IPS DF 6.9 (cell line): ENCODE measurements around the gene SRP14.
"Not testable (repeated sequence)": the region's sequence is repeated elsewhere in the genome, so short reads cannot be mapped to it uniquely, and the experiment has no call there.

ENCODE experiments used
- DNase-seq: peaks from one replicate; pipeline ENCODE4 v3.0.0-alpha.2; 2013; ENCODE audit warnings: low read depth, low spot score
- H3K27ac ChIP-seq: one replicate; pipeline ENCODE4 v1.5.1; 2013; ENCODE audit warnings: low read length, control low read depth
- H3K27me3 ChIP-seq: 2 replicates; pipeline ENCODE4 v1.6.1; 2013; ENCODE audit warnings: mild to moderate bottlenecking, low read length; ENCODE audit not compliant: control insufficient read depth, insufficient read depth
- H3K36me3 ChIP-seq: 2 replicates; pipeline ENCODE4 v1.6.1; 2013; ENCODE audit warnings: low read length; ENCODE audit not compliant: control insufficient read depth, insufficient read depth
- H3K4me1 ChIP-seq: 2 replicates; pipeline ENCODE4 v1.6.1; 2013; ENCODE audit warnings: low read length; ENCODE audit not compliant: control insufficient read depth, insufficient read depth
- H3K4me3 ChIP-seq: 2 replicates; pipeline ENCODE4 v1.5.1; 2013; ENCODE audit warnings: mild to moderate bottlenecking, low read length
- H3K9me3 ChIP-seq: 2 replicates; pipeline ENCODE4 v1.6.1; 2013; ENCODE audit warnings: low read length, inconsistent platforms; ENCODE audit not compliant: control insufficient read depth, insufficient read depth
- WGBS: extraction: QIAGEN DNeasy Blood & Tissue Kit; methylation state at CpG from one replicate; pipeline ENCODE4 v1.1.7; 2013; ENCODE audit warnings: mixed read lengths, missing lambda C conversion rate; ENCODE audit not compliant: insufficient read length, insufficient coverage; 5-methylcytosine and 5-hydroxymethylcytosine counted together

SRP14 gene

GRCh38 chr15:40079456-40079855 lies 40.5 kb upstream of the SRP14 start:
- WGBS = no CpG with 5 or more reads among the region's 6 CpGs
- Histone ChIP-seq H3K4me1 (peaks cover 2% of the 10 kb centered on the region), H3K4me3 (no peak overlapping the region), H3K36me3 (no peaks in the 10 kb centered on the region), H3K9me3 (no peaks in the 10 kb centered on the region), H3K27ac (no peak overlapping the region), H3K27me3 (no peaks in the 10 kb centered on the region; the same call in 1 of the 2 replicates)
- no peak for DNase-seq

- H3K4me3 ChIP-seq = no peak overlapping the region
- H3K4me1 ChIP-seq = no peaks in the 10 kb centered on the region
- H3K9me3 ChIP-seq = no peaks in the 10 kb centered on the region
- DNase-seq = no peak
- H3K36me3 ChIP-seq = no peaks in the 10 kb centered on the region
- no peak overlapping the region for H3K27ac ChIP-seq
- no CpG with 5 or more reads among the region's 18 CpGs for WGBS
- H3K27me3 ChIP-seq = no peaks in the 10 kb centered on the region
Observed at GRCh38 chr15:40075298-40076044, 36.5 kb upstream of the SRP14 start.

DNA sequence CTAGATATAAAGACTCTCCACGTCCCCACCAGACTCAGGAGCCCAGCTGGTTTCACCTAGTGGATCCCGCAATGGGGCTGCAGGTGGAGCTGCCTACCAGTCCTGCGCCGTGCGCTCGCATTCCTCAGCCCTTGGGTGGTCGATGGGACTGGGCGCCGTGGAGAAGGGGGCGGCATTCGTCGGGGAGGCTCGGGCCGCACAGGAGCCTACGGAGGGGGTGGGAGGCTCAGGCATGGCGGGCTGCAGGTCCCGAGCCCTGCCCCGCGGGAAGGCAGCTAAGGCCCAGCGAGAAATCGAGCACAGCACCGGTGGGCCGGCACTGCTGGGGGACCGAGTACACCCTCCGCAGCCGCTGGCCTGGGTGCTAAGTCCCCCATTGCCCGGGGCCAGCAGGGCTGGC lies 35.7 kb upstream of the SRP14 start:
- H3K36me3 ChIP-seq, DNase-seq, H3K4me1 ChIP-seq, H3K4me3 ChIP-seq, H3K27ac ChIP-seq, H3K27me3 ChIP-seq, H3K9me3 ChIP-seq: not testable (repeated sequence)
- no CpG with 5 or more reads among the region's 27 CpGs for WGBS

DNA sequence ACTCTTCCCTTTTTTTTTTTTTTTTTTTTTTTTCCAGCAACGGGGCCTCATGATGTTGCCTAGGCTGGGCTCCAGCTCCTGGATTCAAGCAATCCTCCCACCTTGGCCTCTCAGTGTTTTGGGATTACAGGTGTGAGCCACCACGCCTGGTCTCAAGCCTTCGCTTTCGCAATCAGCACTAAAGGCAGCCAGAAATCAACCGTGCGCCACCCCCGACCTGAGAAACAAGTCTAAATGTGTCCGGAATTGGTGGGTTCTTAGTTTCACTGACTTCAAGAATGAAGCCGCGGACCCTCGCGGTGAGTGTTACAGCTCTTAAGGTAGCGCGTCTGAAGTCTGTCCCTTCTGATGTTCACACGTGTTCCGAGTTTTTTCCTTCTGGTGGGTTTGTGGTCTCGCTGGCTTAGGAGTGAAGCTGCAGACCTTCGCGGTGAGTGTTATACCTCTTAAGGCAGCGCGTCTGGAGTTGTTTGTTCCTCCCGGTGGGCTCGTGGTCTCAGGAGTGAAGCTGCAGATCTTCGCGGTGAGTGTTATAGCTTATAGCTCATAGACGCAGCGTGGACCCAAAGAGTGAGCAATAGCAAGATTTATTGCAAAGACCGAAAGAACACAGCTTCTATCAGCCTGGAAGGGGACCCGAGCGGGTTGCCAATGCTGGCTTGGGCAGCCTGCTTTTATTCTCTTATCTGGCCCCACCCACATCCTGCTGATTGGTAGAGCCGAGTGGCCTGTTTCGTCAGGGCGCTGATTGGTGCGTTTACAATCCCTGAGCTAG lies 34.9 kb upstream of the SRP14 start:
- not testable (repeated sequence) for H3K27ac ChIP-seq, H3K4me3 ChIP-seq, H3K36me3 ChIP-seq, H3K27me3 ChIP-seq, DNase-seq, H3K4me1 ChIP-seq, H3K9me3 ChIP-seq
- whole genome bisulfite sequencing = no CpG with 5 or more reads among the region's 34 CpGs

- Histone ChIP-seq H3K27me3 (no peaks in the 10 kb centered on the region), H3K36me3 (no peaks in the 10 kb centered on the region), H3K4me1 (peaks cover 4% of the 10 kb centered on the region), H3K27ac (no peak overlapping the region), H3K9me3 (no peaks in the 10 kb centered on the region), H3K4me3 (no peak overlapping the region)
- no CpG with 5 or more reads among the region's 34 CpGs for WGBS
- no peak for DNase-seq
Observed at GRCh38 chr15:40072216-40072990, 33.4 kb upstream of the SRP14 start.

- Histone ChIP-seq H3K27ac (no peak overlapping the region), H3K27me3 (no peaks in the 10 kb centered on the region), H3K4me3 (no peak overlapping the region), H3K36me3 (no peaks in the 10 kb centered on the region), H3K4me1 (peaks cover 4% of the 10 kb centered on the region), H3K9me3 (no peaks in the 10 kb centered on the region)
- no peak for DNase-seq
- no CpG with 5 or more reads among the region's 8 CpGs for WGBS
Observed at GRCh38 chr15:40070608-40071218, 31.7 kb upstream of the SRP14 start.

DNA sequence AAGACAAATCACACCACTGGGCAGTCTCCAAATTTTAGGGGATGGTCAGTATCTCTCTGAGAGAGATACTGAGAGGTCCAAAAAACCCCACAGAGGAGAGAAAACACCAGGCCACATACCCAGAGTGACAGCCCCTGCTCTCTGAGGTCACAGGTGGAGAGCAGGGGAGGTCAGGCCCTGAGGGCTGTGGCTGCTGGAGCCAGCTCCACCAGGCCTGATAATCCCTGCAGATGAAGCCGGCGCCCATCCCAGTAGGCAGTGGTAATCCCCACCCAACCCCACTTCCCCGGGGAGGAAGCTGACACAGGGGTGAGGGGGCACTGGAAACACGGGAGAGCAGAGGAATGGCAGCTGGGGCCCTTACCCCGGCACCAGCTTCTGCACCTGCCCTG lies 31.2 kb upstream of the SRP14 start:
- Histone ChIP-seq H3K27ac (no peak overlapping the region), H3K36me3 (no peaks in the 10 kb centered on the region), H3K4me1 (peaks cover 4% of the 10 kb centered on the region), H3K27me3 (no peaks in the 10 kb centered on the region), H3K4me3 (no peak overlapping the region), H3K9me3 (no peaks in the 10 kb centered on the region)
- no CpG with 5 or more reads among the region's 5 CpGs for WGBS
- no peak for DNase-seq

DNA sequence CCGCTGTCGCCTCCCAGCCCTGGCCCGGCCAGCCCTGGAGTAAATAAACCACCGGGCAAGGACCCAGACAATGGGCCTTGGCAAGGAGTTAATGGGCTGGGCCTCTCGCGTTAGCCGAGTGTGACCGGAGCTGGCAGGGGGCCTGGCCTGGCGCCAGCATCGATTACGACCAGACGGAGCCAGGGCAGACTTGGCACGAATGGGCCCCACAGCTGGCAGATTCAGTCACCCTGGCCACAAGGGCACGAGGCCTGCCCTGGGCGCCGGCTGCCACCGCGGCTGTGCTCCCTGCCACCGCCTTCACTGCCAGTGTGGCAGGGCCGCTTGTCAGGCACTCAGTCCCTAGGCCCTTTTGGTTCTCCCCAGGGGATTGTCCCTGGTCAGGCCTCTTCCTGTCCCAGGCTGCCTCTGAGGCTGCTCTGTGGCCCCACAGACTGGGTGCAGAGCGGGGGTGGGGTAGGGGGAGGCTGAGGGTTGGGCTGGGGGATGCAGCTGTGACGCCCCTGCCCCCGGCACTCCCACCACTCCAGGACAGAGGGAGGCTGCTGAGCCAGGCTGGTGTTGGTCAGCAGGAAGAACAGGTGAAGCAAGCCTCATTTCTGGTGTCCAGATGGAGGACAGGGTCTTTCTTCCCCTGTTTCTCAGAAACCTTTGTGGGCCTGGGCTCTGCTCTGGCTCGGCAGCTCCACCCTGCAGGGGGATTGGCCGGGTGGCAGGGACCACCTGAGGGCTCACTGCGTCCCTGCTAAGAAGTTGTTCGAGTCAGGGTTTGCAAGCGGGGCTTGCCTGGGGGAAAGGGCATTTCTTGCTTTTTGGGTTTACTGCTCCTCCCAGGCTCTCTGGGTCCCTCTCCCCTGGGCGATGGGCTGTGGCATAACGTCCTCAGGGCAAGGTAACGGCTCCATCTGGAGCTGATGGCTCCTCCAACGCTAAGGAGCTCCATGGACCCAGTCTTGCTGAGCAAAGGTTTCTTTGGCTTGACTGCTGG lies 30.5 kb upstream of the SRP14 start:
- peaks cover 4% of the 10 kb centered on the region for H3K4me1 ChIP-seq

DNA sequence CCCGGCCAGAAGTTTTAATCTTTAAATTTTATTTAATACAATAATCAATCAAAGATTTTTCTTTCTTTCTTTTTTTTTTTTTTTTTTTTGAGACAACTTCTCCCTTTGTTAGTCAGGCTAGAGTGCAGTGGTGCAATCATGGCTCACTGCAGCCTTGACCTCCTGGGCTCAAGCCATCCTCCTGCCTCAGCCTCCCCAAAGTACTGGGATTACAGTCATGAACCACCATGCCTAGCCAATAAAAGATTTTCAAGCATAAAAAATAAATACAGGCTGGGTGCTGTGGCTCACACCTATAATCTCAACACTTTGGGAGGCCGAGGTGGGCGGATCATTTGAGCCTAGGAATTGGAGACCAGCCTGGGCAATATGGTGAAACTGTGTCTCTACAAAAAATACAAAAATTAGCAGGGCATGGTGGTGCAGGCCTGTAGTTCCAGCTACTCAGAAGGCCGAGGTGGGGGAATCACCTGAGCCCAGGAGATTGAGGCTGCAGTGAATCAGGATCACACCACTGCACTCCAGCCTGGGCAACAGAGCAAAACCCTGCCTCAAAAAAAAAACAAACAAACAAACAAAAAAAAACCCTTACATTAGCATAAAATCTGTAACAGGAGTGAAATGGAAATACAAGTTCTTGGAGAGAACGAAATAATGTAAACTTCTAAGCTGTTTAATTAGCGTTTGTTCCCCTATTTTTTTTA lies 29.1 kb upstream of the SRP14 start:
- no peaks in the 10 kb centered on the region for H3K27me3 ChIP-seq
- no peak overlapping the region for H3K4me3 ChIP-seq
- peaks cover 4% of the 10 kb centered on the region for H3K4me1 ChIP-seq
- H3K27ac ChIP-seq = no peak overlapping the region
- no peak for DNase-seq
- no peaks in the 10 kb centered on the region for H3K36me3 ChIP-seq
- H3K9me3 ChIP-seq = no peaks in the 10 kb centered on the region
- WGBS = no CpG with 5 or more reads among the region's 6 CpGs

More for the DNA sequence above, 30.5 kb upstream of the SRP14 start:
- no peak overlapping the region for H3K27ac ChIP-seq
- WGBS = no CpG with 5 or more reads among the region's 32 CpGs
- H3K9me3 ChIP-seq = no peaks in the 10 kb centered on the region
- DNase-seq = no peak
- no peak overlapping the region for H3K4me3 ChIP-seq
- no peaks in the 10 kb centered on the region for H3K27me3 ChIP-seq
- H3K36me3 ChIP-seq = no peaks in the 10 kb centered on the region
